ENCODE results near the gene EMX2.

EMX2 gene

DNA sequence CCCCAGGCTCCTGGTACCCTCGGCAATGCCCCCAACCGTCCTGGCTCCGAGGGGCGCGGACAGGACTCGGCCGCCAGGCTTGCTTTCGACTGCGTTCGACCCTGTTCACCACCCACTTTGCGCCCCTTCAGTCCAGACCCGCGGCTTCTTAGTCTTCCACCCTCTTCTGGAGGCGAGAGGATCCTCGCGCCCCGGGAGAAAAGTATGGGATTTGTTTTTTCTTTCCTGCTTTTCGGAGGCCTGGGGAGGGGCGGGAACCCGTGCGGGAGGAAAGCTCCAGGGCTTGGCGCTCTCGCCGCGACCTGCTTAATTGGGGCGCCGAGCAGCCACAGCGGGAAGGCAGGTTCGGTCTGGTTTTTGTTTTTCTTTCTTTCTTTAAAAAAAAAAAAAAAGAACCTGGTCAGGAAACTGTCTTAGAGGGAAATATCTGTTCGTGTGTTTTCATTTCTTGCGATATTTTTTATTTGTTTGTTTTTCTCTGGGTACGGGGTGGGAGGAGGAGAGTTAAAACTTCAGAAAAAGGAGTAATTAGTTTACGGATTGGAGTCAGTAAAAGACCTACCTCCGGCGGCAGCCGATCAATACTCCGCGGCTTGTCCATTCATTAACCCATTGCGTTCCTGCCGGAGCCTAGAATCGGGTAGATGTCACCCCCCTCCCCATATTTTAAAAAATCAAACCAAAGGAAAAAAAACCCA lies 1.6 kb downstream of the EMX2 start:
- DNase-seq (ENCODE audit: low spot score): no peak

DNA sequence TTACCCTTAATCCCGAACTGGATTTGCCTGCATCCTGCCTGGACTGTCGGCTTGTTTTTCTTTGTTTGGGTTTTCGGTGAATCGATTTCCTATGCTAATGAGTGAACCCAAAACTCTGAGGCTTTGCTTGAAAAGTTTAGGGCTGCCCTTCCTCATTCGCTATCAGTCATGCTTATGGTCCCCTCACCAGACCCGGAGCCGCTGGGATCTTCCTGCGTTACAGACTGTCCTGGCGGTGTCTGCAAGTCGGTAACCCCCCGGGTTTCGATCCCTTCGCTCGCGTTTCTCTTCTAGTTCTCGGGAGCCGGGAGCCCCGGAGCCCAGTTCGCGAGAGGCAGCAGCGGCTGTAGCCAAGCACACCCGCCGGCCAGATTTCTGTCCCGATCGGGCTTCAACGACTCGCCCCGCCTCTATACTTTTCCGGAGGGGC lies 2.2 kb downstream of the EMX2 start:
- DNase-seq (ENCODE audit: low spot score): no peak

DNA sequence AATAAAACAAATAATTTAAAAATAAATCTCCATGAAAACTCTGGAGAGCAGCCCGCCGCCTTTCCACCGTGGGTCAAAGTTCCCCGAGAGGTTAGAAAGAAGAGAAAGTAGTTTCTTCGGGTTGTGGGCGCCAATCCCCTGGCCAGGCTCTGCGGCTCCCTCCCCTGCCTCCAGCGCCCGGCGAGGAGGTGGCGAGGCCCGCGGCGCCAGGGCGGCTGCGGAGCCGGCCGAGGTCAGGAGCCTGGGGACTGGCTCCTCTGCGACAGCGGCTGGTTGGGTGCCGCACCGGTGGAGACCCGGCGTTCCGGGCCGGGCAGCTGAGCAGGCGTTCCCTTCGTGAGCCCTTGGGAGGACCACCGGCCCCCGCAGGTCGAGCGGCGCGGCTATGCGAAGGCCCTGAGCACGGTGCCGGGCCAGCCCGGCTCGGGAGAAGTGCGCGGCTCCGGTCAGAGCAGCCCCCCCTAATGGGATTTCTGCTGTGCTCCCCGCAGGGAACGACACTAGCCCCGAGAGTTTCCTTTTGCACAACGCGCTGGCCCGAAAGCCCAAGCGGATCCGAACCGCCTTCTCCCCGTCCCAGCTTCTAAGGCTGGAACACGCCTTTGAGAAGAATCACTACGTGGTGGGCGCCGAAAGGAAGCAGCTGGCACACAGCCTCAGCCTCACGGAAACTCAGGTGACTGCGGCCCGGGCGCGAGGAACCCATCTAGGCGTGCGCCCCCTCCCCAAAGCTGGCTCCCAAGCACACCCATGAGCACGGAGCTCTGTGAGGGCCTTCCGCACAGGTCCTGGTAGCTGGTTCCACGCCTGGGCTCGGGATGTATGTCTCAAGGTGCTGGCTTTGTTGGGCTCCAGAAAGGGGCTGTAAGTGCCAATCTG lies 2.8 kb downstream of the EMX2 start:
- DNase-seq (ENCODE audit: low spot score): no peak

DNA sequence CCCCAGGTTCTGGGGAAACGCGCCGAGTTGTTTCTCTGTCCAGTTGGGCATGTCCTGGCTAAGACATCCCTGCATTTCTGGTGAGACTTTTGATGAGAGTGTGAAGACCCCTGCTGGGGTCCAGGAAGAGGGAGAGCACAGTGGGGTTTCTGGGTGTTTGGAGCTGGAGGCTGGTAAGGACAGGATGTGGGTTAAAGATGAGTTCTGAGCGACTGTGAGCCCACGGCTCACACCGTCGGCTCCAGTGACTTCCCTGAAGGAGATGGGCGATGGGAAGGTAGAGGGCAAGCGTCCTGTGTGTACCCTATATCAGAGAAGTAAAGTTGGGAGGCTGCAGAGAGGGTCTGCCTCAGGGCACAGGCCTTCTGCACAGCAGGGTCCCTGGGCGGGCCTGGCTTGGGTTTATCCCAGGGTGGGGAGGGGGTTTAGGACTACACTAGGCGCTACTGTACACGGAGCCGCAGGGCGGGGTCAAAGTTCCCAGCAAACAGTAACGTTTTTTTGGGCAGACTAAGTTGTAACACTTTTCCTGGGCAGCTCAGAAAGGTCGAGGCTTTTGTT lies 3.6 kb downstream of the EMX2 start:
- no peak for DNase-seq (ENCODE audit: low spot score)

DNA sequence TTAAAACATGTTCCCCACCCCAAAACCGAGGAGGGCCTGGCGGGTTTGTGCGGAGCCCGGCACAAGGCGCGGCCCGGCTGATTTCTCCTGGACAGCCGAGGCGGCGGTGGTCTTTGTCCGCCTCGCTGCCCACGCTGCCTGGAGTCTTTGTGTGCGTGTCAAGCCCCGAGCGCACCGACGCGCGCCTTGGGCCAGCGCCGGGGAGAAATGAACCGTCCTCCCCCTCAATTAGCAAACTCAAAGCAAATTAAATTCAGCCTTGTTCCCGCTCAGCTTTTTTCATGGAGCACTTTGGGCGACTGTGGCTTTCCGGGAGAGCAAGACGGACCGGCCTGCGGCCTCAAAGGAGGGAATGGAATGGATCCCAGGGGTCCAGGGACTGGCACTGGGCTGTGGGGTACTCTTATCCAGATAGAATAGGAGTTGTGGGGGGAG lies 4.1 kb downstream of the EMX2 start:
- no peak for DNase-seq (ENCODE audit: low spot score)

DNA sequence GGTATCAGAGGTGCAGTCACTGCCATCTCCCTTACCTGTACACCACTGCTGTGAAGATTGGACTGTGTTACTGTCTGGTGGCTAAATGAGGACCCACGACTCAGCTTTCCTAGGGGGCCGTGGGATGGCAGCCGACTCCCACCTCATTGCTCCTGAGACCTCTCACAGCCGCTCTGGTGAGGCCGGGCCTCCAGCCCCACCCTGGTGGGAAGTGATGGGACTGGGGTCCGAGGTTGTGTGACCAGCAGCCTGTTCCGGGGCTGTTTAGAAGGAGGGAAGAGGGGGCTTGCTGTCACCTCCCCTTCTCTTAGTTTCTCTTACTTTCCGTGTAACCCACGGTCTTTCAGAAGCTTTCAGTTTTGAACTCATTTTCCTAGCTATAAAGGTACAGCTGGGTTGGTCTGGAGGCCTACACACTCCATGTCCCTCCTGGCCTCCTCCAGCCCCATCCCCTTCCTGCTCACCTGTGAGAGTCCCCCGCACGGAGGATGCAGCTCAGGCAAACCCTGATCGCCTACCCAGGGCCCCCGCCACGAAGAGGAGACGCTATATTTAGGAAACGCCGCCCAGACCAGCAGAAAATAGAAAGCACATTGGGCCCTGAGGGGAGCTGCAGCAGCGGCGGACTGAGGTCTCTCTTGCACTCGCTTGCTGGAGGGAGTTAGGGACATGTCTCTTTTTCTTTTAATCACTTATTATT lies 4.6 kb downstream of the EMX2 start:
- DNase-seq (ENCODE audit: low spot score): no peak

DNA sequence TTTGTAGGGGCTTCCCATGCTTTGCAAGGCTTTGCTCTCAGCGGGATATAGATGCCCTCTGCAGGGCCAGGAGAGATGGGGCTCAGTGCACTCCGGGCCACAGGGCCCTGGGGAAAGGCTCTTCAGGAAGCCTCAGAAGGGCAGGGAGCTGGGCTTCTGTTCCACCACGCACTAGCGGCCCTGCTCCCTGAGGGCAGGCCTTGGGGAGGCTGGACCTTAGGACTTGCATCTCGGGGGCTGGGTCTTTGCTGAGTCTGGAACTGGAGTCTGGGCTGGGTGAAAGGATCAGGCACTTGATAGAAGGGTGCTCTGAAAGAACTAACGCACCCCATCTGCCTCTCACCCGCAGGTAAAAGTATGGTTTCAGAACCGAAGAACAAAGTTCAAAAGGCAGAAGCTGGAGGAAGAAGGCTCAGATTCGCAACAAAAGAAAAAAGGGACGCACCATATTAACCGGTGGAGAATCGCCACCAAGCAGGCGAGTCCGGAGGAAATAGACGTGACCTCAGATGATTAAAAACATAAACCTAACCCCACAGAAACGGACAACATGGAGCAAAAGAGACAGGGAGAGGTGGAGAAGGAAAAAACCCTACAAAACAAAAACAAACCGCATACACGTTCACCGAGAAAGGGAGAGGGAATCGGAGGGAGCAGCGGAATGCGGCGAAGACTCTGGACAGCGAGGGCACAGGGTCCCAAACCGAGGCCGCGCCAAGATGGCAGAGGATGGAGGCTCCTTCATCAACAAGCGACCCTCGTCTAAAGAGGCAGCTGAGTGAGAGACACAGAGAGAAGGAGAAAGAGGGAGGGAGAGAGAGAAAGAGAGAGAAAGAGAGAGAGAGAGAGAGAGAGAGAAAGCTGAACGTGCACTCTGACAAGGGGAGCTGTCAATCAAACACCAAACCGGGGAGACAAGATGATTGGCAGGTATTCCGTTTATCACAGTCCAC lies 5.4 kb downstream of the EMX2 start:
- no peak for DNase-seq (ENCODE audit: low spot score)

DNA sequence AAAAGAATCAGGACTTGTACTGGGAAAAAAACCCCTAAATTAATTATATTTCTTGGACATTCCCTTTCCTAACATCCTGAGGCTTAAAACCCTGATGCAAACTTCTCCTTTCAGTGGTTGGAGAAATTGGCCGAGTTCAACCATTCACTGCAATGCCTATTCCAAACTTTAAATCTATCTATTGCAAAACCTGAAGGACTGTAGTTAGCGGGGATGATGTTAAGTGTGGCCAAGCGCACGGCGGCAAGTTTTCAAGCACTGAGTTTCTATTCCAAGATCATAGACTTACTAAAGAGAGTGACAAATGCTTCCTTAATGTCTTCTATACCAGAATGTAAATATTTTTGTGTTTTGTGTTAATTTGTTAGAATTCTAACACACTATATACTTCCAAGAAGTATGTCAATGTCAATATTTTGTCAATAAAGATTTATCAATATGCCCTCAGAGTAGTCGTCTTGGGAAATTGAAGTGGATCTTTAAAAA lies 6.6 kb downstream of the EMX2 start:
- DNase-seq (ENCODE audit: low spot score): no peak

DNA sequence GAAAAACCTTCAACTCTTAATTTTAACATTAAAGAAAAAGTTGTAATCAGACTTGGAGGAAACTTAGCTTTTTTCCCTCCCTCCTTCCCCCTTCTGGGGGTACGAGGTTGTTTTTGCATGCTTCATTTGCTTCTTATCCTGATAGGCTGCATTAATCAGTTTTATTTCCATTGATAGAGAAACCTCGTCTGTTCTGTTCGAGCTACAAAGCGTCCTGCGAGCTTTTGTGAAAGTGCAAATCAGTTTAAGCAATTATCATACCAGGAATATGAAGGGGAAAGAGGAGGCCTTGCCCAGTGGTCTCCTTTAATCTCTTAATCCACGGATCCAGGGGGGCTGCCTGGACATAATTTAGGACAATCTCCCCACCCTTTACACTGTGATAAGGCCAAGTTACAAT lies 7.5 kb downstream of the EMX2 start:
- DNase-seq (ENCODE audit: low spot score): no peak

DNA sequence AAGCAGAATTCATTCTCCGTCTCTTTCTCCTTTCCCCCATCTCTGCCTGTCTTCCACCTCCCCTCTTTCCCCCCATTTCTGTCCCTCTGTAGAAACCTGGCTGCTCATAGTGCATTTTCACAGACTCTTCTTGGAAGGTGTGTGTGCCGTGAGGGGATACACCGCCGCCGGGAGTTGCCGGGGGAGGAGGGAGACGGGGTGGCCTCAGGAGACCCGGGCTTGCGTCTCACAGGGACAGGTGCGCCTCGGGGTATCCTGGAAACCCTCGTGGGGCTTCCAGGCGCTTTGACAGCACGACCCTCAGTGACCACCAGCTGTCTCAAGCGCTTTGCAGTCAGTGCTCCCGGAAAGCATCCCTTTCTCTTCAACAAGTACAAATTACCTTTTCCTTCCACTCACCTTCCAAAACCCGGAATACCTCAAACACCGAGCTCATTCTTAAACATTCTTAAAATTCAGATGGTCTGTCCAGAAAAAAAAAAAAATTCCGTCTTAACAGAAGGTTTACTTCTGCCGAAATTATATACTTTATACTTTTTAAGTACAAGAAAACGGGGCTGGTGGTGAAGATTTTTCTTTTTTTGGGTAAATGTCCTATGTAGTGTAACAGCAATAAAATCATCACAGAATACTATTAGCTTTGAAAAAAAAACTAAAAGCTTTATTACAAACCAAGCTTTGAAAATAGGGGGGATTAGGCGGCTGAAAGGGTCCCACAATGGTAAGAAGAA lies 8.2 kb downstream of the EMX2 start:
- DNase-seq (ENCODE audit: low spot score): no peak

DNA sequence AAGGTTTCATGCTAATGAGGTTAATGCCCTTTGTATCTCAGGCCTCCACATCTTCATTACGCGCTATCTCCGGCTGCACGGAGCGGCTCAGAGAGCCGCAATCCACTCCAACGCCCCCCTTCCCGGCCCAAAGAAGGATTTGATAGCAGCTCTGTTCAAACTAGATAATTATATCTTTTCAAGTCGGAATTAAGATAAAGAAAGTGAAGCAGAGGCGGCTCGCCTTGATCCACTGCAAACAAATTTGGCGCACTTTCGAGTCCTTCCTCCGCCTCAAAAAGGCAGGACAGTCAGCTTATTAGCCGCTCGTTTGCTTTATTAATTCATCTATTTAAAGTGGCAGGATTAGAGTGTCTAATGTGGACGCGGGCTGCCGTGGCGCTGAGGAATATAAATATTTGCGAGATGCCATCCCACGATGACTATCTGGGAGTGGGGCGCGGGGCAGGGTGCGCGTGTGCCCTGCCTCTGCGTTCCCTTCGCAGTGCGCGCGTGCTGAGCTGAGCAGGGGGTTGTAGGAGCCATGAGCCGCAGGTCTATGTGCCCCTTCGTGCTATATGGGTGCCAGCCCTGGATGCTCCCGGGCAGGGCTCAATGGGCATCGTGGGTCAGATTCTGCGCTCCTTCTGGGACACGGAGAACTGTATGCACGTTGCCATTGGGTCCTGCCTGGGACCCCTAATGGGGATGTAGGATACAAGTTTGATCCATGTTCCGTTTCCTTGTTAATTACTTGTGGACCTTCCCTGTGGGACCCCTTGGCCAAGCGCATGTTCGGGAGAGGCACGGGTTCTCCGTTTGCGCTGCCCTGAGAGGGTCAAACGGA lies 9.0 kb downstream of the EMX2 start:
- DNase-seq (ENCODE audit: low spot score): no peak

DNA sequence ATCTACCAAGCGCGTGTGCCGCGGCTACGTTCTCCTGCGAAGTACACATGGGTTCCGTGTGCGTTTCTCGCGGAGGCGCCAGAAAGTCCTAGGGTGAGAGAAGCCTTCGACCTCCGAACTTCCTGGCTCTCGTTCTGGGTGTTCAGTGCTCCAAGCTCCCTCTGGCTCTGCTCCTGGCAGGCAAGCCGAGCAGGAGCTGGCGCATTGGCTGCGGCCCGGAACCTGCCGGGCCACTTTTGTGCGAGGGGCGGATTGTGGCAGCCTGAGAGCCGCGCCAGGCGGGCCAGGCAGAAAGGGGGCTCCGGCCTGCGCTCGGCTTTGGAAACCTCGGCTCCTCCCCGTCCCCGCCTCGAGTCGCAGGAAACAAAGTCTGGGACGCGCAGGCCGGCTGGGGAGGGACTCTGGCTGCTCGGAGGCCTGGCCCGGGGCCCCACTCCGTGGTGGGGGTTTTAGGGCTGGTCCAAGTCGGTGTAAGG lies 9.6 kb downstream of the EMX2 start:
- no peak for DNase-seq (ENCODE audit: low spot score)

DNA sequence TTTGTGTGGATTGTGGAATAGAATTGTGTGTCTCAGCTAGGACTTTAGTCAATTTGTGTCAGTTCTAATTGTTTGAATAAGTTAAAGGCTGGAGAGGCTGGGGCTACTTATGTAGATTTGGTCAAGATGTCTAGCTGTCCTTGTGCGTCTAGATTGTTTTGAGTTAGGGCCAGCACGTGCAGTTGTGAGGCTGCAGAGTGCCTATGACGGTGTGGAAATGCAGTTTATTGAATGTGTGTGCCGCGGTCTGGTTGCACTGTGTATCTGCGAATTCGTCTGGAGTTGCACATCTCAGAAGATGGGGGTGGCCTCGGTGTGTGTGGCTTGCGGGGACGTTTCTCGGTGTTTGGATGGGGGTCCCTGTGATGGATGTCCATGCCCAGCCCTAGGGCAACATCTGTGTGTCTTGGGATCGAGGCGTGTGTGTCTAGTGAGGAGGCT lies 10.2 kb downstream of the EMX2 start:
- no peak for DNase-seq (ENCODE audit: low spot score)

DNA sequence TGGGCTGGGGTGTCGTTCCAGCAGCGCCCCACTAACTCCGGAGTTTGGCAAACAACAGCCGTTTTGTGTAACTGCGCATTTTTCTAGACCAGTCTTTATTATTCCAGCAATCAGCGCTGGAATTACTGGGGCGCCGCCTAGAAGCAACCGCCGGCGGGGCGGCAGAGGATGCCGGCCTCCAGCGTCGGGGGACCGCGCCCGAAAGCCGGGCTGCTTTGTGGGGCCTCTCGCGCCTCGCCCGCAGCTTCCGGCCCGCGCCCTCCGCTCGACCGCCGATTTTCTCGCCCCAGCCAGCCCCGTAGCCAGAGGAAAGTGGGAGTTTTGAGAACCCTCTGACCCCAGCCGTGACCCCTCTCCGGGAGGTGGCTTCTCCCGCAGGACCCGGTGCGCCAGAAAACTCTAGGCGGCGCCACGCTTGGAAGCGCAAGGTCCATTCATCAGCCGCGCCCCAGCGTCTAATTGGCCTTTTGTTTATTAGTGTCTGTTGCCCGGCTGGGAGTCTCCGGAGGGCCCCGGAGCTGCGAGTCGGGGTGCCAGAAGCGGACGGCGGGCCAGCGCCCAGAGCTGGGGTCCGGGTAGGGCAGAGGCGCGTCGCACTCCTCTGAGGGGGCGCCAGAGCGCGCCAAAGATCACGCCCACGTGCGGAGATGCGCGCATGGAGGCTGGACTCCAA lies 10.7 kb downstream of the EMX2 start:
- no peak for DNase-seq (ENCODE audit: low spot score)

DNA sequence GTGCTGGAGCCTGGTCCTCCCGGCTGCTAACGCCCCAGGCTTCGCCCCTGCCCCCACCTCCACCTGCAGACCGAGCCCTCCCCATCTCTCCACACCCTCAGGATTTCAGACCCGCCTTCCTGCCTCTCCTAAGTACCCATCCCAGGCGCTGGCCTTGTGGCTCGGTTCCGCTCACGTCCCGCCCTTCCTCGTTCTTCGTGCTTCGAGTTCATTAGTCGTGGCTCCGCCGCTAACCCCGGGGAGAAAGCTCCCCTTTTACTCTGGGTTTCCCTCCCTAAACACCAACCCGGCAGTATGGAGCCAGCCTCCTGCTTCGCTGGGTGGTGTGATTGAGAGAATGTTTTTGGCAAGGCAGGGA lies 11.2 kb downstream of the EMX2 start:
- no peak for DNase-seq (ENCODE audit: low spot score)

DNA sequence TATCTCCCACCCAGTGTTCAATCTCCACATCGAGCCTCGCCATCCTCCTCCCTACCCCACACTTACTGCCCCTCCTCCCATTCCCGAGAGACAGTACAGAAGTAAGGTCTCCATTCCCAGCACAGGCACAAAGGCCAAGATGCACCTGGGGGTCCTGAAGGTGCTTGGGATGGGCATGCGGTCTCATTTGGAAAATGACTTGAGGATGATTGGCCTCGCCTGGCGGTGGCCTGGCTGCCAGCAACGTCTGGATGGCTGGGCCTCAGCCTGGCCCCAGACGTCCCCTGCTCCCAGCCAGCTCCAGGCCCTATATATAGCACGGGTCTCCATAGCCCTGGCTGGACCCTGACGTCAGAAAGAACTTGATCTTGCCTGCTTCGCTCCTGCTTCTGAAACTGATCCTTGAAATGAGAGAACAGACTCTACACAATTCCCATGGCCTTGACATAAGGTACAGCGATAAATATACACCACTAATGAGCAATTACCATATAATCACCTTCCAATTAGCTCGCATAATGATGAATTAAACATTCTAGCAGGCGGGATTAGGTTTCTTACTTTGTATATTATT lies 11.8 kb downstream of the EMX2 start:
- no peak for DNase-seq (ENCODE audit: low spot score)

DNA sequence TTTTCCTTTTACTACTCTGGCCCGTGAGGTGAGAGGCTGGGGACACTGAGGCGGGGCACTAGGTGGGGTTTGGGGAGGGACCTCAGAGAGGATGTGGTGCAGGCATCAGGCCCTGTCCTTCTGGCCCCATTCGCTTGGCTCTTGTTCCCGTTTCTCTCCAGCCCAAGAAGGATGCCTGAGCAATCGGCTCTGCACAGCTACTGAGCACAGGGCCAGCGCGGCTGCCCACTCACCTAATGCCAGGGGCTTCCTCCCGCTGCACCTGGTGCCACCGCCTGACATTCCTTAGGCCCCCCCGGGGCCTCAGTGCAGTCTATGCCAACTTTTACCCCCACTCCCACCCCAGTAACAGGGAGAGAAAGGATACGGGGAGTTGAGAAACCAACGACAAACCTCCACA lies 12.5 kb downstream of the EMX2 start:
- no peak for DNase-seq (ENCODE audit: low spot score)

DNA sequence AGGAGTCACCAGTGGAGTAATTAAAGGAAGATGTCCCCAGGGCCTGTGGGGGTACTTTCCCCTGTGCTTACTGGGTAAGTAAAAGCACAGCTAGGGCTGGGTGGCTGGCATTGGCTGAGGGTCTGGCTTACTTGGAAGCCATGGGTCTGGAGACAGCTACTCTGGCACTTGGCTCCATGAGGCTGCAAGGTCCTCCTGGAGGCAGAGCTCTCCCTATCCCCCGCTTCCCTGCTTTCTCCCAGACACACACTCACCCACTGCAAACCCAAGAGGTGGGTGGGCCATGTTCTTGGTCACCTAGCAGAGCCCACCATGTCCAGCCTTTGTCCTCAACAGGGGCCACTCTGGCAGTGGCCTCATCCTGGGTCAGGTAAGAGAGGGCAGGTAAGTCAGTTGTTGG lies 13.3 kb downstream of the EMX2 start:
- no peak for DNase-seq (ENCODE audit: low spot score)
